Activated CD8-positive, alpha-beta memory T cell treated with anti-CD3 and anti-CD28 coated beads for 1 hour (primary cell): ENCODE measurements around the gene RANGRF.
"Not testable (repeated sequence)": the region's sequence is repeated elsewhere in the genome, so short reads cannot be mapped to it uniquely, and the experiment has no call there.

Experiments
- DNase-seq, 2 donors: peaks; one replicate each; pipeline ENCODE4 v3.0.0-alpha.2; 2020; ENCODE audit warnings: low read depth in 1 of 2; ENCODE audit errors: extremely low read depth in 1 of 2

Gene RANGRF, protein sequence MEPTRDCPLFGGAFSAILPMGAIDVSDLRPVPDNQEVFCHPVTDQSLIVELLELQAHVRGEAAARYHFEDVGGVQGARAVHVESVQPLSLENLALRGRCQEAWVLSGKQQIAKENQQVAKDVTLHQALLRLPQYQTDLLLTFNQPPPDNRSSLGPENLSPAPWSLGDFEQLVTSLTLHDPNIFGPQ

DNA sequence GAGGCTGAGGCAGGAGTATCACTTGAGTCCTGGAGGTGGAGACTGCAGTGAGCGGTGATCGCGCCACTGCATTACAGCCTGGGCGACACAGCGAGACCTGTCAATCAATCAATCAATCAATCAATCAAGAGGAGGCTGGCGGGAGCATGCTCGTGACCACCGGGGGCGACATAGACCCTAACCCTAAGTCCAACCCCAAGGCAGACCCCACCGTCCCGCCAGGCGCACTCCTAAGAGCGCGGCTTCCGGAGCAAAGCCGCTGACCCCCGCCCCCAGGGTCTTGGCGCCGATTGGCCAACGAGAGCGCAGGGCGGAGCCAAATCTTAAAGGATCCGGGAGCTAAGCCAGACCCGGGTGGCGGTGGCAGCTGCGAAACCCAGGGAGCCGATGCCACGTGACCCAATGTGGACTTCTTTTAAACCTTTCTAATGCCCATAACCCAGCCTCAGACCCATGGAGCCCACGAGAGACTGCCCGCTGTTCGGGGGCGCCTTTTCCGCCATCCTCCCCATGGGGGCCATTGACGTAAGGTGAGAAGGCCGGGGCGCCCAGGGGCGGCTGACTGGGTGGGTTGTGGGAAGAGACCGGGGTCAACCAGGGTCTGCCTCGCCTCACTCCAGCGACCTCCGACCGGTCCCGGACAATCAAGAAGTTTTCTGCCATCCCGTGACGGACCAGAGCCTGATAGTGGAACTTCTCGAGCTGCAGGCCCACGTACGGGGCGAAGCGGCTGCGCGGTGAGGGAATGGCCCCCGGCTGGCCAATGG is at the start of gene RANGRF:
Gene RANGRF, plus strand, starts transcription at position 335 of the 767 bp plus-strand sequence. Its CDS starts 119 bp downstream, at position 454.
- DNase-seq, result peak; percentile 38 to 73

DNA sequence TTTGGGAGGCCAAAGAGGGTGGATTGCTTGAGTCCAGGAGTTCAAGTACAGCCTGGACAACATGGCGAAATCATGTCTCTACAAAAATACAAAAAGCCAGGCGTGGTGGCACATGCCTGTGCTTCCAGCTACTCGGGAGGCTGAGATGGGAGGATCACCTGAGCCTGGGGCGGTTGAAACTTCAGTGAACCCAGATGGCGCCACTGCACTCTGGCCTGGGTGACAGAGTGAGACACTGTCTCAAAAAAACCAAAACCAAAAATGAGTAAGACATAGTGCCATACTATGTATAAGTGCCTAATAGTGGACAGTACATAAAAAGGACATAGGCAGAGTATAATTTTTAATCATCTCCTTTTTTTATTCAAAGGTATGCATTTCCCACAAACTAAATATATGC is 44.6 kb upstream of the RANGRF start:
- DNase-seq, result no peak

DNA sequence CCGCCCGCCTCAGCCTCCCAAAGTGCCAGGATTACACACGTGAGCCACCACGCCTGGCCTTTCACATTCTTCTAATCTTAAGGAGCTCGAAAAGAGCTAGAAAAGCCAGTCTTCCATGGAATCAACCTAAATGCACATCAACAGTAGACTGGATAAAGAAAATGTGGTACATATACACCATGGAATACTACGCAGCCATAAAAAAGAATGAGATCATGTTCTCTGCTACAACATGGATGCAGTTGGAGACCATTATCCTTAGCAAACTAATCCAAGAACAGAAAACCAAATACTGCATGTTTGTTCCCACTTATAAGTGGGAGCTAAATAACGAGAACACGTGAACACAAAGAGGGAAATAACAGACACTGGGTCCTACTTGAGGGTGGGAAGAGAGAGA is 43.7 kb upstream of the RANGRF start:
- no peak for DNase-seq

DNA sequence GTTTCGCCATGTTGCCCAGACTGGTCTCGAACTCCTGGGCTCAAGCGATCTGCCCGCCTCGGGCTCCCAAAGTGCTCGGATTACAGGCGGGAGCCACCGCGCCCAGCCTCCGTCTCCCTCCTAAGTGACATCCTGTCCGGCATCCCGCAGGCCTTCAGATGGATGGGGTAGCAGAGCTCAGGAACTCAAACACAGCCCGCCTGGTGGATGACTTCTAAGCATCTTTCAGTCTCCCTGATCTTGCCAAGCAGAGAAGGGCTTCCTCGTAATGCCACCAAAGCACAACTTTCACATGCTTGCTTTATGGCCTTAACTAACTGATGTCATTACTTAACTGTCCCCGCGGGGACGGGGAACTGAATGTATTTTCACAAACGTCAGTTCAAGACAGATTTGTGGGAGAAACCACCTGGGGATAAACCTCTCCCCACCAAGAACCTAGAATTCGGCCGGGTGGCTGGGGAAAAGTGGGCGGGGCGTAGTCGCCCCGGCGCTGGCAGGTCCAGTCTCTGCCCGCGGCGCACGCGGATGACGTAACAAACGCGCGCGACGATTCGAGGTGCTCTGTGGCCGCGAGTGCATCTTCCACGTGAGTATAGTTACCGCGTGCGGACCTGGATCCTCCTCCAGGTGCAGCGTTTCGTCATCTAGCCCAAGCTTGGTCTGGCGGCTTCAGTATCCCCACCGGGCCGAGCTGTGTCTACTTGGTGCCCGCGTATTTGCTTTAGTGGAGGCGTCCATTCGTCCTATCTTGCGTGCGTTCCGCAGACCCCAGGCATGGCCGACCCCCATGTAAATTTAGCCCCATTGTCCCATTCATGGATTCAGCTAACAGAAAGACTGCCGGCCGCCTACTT is 39.5 kb upstream of the RANGRF start, which contains the start of gene PFAS:
Gene PFAS, plus strand, starts transcription at position 539 of the 857 bp plus-strand sequence. CDS start 4,649 bp downstream, outside the sequence.
- DNase-seq, result peak; percentile 89 to 98

DNA sequence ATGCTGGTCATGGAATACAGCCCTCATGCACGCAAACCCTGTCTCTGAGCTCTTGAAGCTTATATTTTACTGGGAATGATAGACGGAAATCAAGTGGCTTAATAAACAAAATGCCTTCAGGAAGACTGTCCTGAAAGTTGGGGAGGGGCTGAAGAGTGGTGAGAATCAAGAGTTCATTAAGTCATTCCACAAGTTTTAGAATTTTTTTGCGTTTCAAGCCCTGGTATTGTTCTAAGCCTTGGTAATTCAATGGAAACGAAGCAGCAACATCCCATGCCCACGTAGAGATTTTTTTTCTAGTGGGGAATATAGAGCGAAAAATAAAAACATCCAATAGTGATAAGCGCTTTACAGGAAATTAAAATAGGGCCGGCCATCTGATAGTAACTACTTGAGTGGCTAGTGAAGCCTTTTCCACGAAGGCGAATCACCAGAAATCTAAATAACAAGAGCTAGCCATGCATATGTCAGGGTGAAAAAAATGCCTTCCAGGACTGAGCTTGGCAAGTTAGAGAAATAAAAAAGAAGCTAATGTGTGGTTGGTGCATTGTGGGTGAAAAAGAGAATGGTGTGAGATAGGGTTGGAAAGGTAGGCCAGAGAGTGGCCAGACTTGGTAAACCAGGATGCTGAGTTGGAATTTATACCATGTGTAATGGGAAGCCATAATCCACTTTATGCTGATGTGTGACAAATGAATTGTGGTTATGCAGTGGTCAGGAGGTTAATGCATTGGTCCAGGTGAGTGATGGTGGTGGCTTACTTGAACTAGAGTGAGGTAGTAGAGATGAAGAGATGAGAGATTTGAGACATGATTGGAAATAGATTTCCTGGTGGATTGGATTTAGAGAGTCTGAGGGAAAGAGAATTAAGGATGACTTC is 38.6 kb upstream of the RANGRF start:
- no peak for DNase-seq

DNA sequence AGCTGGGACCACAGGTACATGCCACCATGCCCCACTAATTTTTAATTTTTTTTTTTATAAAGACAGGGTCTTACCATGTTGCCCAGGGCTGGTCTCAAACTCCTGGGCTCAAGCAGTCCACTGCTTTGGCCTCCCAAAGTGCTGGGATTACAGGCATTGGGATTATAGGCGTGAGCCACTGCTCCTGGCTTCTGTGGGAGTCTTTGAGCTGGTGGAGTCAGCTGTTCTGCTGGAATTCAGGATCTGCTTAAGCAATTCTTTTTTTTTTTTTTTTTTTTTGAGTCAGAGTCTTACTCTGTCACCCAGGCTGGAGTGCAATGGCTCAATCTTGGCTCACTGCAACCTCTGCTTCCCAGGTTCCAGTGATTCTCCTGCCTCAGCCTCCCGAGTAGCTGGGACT is 37.1 kb upstream of the RANGRF start:
- DNase-seq, result not testable (repeated sequence)

DNA sequence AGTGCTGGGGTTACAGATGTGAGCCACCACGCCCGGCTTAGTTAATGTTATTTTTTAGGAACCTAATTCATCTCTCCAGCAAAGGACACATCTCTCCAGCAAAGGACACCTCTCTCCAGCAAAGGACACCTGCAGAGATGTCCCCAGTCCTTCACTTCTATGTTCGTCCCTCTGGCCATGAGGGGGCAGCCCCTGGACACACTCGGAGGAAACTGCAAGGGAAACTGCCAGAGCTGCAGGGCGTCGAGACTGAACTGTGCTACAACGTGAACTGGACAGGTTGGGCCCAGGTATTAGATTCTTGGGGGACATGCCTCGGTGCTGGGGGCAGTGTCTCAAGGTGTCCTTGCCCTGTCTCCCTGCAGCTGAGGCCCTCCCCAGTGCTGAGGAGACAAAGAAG is 34.7 kb upstream of the RANGRF start:
- DNase-seq, result no peak

DNA sequence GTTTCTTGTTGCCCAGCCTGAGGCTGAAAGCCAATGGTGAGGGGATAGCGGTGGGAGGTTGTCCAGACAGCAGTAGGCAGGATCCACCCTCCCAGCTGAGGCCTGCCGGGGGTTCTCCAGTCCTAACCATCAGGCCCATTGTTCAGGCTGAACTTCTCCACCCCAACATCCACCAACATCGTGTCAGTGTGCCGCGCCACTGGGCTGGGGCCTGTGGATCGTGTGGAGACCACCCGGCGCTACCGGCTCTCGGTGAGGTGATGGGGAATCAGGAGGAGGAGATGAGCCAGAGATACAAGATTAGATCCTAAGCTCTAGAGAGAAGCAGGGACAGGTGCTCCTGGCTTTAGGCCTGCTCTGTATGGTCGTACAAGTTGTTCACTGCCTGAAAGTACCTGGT is 33.6 kb upstream of the RANGRF start:
- no peak for DNase-seq

DNA sequence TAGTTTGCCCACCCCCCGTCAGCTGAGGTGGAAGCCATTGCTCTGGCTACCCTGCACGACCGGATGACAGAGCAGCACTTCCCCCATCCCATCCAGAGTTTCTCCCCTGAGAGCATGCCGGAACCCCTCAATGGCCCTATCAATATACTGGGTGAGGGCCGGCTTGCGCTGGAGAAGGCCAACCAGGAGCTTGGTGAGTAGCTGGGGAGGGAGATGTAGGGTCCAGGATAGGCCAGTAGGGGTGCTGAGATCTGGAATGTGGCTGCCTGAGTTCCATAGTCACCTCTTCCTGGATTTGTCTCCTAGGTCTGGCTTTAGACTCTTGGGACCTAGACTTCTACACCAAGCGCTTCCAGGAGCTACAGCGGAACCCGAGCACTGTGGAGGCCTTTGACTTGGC is 33.0 kb upstream of the RANGRF start:
- DNase-seq, result no peak

DNA sequence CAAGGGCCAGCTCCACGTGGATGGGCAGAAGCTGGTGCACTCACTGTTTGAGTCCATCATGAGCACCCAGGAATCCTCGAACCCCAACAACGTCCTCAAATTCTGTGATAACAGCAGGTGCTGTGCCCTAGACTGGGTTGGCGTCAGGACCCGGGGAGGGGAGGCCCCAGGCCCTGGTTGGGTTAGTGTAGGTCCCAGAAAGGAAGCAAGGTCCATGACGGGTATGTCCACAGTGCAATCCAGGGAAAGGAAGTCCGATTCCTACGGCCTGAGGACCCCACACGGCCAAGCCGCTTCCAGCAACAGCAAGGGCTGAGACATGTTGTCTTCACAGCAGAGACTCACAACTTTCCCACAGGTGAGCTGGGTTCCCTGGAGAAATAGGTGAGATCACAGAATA is 32.2 kb upstream of the RANGRF start:
- DNase-seq, result no peak

DNA sequence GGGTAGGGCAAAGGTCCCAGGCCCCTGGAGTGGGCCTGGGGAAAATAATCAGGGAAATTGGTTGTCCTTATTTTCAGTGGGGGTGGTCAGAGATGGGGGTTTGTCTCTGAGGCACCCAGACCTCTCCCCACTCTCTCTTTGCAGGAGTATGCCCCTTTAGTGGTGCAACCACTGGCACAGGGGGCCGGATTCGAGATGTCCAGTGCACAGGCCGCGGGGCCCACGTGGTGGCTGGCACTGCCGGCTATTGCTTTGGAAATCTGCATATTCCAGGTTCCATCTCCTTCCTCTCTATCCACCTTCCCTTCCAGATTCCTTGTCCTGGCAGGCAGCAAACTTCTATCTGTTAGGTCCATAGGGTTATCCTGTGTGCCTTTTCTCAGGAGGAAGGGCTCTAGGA is 31.8 kb upstream of the RANGRF start:
- no peak for DNase-seq

DNA sequence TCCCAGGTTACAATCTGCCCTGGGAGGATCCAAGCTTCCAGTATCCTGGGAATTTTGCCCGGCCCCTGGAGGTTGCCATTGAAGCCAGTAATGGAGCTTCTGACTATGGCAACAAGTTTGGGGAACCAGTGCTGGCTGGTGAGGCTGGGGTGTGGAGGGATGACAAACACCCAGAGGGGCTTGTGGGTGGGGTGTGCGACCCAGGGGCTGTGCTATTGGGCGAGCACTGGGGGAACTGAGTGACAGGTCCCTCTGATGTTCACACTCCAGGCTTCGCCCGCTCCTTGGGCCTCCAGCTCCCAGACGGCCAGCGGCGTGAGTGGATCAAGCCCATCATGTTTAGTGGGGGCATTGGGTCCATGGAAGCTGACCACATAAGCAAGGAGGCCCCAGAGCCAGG is 30.7 kb upstream of the RANGRF start:
- DNase-seq, result no peak

DNA sequence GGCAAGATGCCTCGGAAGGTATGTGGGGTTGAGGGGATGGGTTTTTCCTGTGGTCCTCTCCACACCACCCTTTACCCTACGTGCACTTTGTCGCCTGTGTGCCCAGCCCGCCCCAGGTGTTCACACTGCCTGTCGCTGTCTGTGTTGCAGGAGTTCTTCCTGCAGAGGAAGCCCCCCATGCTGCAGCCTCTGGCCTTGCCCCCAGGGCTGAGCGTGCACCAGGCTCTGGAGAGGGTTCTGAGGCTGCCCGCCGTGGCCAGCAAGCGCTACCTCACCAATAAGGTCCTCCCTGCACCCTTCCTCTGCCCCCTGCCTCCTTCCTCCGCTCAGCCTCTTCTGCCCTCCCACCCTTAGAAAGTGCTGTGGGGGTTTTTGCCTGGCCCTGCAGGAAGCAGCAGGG is 24.1 kb upstream of the RANGRF start:
- no peak for DNase-seq

DNA sequence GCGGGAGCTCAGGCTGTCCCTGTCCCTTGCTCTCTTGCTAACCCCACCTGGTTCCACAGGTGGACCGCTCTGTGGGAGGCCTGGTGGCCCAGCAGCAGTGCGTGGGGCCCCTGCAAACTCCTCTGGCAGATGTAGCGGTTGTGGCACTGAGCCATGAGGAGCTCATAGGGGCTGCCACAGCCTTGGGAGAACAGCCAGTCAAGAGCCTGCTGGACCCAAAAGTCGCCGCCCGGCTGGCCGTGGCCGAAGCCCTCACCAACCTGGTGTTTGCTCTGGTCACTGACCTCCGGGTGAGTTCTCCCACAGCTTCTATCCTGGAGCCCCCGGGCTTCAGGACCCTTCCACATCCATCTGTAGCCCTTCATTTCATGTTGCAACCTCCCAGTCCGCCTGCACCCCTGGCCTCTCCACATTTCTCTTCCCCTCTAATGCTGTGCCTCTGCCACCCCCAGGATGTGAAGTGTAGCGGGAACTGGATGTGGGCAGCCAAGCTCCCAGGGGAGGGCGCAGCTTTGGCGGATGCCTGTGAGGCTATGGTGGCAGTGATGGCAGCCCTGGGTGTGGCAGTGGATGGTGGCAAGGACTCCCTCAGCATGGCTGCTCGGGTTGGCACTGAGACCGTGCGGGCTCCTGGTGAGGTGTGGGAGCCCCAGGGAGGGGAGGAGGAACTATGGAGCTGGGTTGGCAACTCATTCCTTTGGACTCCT is 23.5 kb upstream of the RANGRF start:
- DNase-seq, result no peak

DNA sequence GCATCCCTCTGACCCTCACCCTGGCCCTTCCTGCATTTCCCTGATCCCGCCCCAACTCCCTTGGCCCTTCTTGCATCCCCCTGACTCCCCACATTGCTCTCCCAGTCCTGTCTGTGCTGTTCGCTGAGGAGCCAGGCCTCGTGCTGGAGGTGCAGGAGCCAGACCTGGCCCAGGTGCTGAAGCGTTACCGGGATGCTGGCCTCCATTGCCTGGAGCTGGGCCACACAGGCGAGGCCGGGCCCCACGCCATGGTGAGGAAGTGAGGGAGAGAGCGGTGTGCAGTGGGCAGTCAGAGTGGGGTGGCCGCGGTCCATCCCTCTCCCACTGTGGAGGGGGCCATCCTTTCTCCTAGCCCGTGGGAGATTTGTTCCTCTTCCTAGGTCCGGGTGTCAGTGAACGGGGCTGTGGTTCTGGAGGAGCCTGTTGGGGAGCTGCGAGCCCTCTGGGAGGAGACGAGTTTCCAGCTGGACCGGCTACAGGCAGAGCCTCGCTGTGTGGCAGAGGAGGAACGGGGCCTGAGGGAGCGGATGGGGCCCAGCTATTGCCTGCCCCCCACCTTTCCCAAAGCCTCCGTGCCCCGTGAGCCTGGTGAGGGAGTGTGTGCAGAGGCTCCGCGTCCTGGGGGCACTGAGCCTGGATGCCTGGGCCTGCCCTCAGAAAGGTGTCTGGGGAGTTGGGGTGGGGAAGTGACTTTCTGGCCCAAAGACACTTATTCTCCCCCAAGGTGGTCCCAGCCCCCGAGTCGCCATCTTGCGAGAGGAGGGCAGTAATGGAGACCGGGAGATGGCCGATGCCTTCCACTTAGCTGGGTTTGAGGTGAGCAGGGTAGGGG is 21.6 kb upstream of the RANGRF start:
- DNase-seq, result no peak

DNA sequence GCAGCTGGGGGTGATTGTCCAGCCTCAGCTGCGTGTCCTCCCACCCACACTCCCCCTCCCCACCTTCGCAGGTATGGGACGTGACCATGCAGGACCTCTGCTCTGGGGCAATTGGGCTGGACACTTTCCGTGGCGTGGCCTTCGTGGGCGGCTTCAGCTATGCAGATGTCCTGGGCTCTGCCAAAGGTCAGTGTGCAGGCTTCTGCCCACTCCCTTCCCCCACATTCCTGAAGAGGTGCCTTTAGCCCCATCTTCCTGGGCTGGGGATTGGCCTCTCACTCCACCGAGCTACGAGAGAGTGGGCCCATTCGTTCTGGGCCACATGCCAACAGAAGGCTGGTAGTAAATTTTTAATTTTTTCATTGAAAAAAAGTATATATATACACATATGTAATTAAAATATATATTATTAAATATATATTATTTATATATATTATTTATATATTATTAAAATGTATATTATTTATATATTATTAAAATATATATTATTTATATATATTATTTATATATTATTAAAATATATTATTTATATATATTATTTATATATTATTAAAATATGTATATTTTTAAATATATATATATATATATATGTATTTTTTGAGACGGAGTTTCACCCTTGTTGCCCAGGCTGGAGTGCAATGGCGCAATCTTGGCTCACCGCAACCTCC is 20.9 kb upstream of the RANGRF start:
- DNase-seq, result no peak

DNA sequence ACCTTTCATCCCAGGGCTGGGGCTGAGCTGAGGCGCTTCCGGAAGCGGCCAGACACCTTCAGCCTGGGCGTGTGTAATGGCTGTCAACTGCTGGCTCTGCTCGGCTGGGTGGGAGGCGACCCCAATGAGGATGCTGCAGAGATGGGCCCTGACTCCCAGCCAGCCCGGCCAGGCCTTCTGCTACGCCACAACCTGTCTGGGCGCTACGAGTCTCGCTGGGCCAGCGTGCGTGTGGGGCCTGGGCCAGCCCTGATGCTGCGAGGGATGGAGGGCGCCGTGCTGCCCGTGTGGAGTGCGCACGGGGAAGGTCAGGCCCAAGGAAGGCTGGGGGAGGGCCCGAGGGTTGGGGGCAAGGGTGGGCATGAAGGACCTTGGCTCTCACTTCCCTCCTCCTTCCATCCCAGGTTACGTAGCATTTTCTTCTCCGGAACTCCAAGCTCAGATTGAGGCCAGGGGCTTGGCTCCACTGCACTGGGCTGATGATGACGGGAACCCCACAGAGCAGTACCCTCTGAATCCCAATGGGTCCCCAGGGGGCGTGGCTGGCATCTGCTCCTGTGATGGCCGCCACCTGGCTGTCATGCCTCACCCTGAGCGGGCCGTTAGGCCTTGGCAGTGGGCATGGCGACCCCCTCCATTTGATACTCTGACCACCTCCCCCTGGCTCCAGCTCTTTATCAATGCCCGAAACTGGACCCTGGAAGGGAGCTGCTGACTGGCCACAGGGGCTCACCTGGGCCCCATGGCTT is 19.7 kb upstream of the RANGRF start:
- DNase-seq, result no peak

DNA sequence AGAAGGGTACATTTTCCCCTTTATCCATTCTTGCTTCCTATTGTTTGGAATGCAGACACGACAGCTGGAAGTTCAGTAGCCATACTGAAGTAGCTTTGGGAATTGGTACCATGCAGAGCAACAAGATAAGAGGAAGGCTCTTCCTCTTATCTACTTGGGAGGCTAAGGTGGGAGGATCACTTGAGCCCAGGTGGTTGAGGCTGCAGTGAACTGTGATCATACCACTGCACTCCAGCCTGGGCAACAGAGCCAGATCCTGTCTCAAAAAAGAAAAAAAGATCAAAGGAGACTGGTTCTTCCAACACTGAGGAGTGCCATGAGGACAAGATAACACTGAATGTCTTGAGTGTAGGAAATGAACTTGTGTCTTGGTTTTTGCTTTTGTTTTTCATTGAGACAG is 16.0 kb upstream of the RANGRF start:
- DNase-seq, result no peak
